Prostate gland (tissue), 2 donors: ENCODE results near the gene VCPKMT.

Experiments
- POLR2A ChIP-seq: fragments of 450-650 bp; IDR thresholded peaks from one replicate; pipeline ENCODE4 v1.6.1; 2016; ENCODE audit warnings: antibody characterized with exemption, mild to moderate bottlenecking
- POLR2AphosphoS5 ChIP-seq: sonication (generic); formaldehyde crosslinking; IDR thresholded peaks from one replicate; pipeline ENCODE4 v1.6.1; 2017; ENCODE audit warnings: antibody characterized with exemption
- TF ChIP-seq, protein P1 (sequence below), 4 experiments: fragments of 200-600 bp in 2 of 4; fragments of 450-650 bp in 2 of 4; sonication (generic) in 2 of 4; IDR thresholded peaks; 1 replicate in 3 of 4; 2 replicates in 1 of 4; pipeline ENCODE4 v1.5.1; 2016 to 2019; ENCODE audit warnings: antibody characterized with exemption in 4 of 4, mild to moderate bottlenecking in 2 of 4, moderate library complexity in 2 of 4

DNA sequence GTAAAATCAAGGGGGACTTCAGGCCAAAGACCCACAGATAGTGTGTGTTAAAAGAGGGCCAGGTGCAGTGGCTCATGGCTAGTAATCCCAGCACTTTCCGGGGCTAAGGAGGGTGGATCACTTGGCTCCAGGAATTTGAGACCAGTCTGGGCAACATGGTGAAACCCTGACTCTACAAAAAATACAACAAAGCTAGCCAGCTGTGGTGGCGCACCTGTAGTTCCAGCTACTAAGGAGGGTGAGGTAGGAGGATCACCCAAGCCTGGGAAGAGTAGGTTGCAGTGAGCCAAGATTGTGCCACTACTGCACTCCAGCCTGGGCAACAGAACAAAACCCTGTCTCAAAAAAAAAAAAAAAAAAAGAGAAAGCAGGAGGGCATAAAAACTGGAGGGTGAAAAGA is 8.5 kb downstream of the VCPKMT start:
- TF ChIP-seq, protein P1, sequence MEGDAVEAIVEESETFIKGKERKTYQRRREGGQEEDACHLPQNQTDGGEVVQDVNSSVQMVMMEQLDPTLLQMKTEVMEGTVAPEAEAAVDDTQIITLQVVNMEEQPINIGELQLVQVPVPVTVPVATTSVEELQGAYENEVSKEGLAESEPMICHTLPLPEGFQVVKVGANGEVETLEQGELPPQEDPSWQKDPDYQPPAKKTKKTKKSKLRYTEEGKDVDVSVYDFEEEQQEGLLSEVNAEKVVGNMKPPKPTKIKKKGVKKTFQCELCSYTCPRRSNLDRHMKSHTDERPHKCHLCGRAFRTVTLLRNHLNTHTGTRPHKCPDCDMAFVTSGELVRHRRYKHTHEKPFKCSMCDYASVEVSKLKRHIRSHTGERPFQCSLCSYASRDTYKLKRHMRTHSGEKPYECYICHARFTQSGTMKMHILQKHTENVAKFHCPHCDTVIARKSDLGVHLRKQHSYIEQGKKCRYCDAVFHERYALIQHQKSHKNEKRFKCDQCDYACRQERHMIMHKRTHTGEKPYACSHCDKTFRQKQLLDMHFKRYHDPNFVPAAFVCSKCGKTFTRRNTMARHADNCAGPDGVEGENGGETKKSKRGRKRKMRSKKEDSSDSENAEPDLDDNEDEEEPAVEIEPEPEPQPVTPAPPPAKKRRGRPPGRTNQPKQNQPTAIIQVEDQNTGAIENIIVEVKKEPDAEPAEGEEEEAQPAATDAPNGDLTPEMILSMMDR (IDR thresholded peaks at IDR 0.05), result no peak
- TF ChIP-seq POLR2A (no peak), POLR2AphosphoS5 (no peak)
